GM15510 (cell line): ENCODE results near the gene CHCHD6.

Source experiments
- POLR2A ChIP-seq: IDR thresholded peaks from 3 replicates; pipeline ENCODE4 v1.6.1; 2011; ENCODE audit warnings: borderline replicate concordance; ENCODE audit not compliant: insufficient read length; ENCODE audit errors: extremely low read depth

CHCHD6 gene

DNA sequence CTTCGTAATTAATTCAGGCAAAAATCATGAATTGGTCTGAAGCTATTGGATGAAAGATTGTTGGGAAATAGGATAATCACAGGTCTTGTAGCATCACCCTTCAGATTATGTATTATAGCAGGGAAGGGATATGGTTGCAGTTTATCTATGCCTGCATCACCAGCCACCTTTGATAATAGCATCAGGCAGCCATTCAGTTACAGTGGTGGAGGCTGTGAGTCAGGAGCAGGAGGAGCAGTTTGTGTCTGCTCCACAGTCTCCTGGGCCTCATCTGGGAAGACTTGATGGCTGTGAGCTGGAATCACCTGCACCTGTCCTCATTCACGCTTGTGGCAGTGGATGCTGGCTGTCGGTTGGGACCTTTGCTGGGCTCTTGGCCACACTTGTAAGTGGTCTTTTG is 174.6 kb downstream of the CHCHD6 start:
- no peak for TF ChIP-seq POLR2A

DNA sequence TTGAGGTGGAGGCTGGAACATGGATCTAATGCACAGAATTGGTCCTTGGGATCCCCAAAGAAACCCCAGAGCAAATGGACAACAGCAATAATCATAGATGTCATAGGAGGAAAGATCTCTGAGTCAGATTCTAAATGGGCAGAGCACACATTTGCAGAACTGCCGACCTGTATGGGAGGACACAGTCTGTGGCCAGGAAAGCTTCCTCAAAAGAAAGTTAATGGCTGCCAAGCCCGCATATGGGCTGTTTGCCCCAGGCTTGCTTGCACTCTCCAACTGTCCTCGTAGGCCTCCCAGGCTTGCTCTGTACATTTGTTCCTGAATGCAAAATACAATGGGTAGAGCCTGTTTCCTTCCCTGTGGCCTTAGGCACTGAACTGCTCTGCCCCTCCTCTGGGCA is 176.9 kb downstream of the CHCHD6 start:
- no peak for TF ChIP-seq POLR2A

DNA sequence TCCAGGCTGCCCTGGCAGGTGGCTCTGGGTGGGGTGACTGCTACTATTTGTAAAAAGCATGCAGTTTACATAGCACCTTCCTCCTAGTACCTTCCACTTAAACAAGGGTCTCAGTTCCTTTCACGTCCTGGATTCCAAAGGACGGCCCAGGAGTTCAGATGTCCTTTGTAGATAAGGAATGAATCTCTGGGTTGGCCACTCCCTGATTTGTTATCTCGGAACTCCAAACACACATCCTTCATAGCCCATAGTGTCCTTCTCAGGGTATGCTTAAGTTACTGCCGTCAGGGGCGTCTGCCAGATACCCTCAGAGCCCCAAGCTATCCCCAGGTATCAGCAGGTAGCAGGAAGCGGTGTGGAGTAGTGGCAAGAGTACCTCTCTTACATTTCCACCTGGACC is 177.8 kb downstream of the CHCHD6 start:
- no peak for TF ChIP-seq POLR2A

DNA sequence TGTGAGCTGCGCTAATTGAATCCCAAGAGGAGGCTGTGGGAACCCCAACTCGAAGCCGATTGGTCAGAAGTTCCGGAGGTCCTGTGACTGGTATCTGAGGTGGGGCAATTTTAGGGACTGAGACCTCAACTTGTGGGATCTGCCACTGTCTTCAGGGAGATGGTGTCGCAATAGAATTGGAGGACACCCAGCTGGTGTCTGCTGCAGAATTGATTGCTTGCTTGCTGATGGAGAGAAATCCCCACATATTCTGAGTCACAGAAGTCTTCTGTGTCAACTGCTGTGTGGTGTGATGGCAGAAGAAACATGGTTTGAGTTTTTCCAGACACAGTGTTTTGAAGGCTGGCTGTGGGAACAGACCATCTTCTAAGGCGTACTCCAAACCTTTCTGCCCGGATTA is 179.2 kb downstream of the CHCHD6 start:
- no peak for TF ChIP-seq POLR2A

DNA sequence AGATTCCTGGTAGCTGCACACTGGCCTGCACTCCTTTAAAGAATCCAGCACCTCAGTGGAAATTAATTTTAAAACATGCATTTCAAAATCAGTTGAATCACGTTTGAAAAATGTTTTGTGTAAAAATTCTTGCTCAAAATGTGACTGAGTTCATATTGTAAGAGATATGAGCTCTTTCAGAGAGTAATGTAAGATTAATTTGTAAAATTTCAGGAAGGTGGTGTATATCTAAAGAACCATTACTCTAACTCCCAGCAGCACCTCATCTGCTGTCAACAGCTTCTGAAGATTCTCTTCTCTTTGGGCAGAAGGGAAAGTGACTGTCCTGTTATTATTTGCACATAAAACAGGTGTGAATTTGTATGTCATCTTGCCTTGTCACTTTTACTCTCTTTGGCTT is 181.4 kb downstream of the CHCHD6 start:
- no peak for TF ChIP-seq POLR2A

DNA sequence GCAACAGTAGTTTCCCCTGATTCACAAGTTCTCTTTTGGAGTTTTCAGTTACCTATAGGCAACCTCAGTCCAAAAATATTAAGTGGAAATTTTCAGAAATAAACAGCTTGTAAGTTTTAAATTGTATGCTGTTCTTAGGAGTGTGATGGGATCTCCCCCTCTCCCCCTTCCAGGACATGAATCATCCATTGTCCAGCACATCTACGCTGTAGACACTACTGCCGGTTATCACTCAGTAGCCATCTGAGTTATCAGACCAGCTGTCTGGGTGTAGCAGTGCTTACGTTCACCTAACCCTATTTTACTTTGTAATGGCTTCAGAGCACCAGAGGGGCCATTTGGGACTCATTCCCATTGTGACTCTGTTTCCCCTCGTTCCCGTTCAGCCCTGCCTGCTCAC is 182.2 kb downstream of the CHCHD6 start:
- no peak for TF ChIP-seq POLR2A

DNA sequence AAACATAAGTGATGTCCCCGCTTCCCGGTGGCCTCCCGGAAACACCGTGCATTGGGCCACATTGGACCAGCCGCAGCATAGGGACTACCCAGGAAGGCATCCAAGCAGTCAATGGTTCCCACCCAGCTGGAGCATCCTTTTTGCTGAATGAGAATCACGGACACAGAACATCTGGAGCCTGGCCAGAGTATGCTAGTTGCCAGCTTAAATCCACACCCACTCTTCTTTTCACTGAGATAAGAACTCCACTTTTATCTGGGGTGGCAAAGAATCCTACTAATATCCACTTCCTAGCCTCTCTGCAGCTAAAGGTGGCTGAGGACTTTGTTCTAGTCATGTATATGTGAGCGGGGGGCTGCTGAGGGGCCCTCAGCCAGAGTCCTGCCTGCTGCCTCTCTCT is 183.6 kb downstream of the CHCHD6 start:
- no peak for TF ChIP-seq POLR2A

DNA sequence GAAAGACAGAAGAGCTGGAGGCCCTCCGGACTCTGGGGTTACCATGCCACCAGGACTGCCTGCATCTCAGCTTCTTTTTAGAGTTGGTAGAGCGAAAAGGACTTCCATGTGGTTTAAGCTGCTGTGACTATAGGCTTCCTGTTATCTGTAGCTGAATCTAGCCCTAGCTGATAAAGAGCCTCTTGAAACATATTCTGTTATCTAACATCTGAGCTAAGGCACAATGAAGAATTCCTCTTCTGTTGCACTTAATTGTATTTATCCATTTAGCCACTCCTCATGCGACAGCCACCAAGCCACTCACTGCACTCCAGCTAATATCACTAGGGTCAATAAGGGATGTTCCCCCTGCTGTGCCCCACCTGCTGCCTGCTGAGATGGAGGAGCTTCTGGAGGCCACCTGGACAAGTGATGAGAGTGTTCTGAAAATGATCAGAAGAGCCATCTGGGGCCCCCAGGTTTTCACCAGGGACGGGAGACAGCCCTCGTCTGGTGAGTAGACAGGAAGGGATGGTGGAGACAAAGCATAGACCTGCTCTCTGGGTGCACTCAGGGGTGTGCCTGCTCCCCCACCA is 184.2 kb downstream of the CHCHD6 start:
- TF ChIP-seq POLR2A: no peak

DNA sequence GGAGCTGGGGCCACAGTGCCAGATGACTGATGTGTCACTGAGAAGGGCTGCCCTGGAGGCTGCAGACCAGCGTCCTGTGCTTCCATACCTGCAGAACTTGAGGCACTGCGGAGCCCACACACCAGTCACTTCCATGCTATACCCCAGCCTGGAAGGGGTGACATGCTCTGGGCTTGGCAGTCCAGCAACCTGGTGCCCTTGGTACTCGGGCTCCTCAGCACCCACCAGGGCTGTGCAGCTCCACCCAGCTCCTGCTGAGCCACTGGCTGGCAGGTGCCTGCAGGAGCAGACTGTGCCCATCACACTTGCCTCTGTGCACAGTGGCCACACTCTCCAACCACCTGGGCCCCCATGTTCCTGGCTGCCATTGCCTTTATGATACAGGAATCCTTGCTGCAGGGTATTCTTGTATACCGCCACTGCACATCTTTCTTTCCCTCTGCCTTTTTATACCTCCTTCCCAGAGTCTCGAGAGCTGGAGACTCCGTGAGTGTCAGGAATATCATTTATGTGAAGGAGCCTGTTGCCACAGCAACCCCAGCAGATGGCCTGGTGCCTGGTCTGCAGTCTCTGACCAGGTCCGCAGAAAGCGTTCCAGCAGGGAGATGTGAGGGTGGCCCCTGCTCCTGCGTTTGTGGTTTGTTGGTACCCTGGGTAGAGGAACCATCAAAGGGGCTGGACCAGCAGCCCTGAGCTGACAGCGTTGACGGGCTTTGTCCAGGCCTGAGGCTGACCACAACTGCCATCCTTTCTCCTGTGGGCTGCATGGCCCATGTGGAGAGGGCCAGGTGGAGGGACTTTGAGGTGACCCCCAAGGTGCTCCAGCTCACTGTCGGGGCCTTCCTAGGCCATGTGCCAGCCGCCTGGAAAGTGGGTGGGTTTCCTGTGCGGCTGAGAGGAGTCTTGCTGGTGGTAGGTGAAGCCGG is 185.5 kb downstream of the CHCHD6 start:
- TF ChIP-seq POLR2A: no peak

DNA sequence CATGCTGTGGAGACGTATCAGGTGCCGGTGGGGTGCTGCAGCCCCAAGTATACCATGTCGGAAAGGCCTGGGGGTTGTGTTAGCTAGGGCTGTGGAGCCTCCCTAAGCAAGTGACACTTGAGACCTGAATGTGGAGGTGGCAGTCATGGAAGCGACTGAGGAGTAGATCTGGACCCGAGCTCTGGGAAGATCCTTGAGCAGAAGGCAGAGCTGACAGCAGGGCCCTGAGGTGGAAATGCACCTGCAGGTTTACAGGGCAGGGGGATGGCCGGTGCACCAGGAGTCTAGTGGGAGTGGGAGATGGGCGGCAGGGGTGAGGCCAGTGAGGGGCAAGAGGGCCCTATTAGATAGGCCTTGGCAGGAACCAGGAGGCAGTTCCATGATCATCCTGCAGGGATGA is 187.1 kb downstream of the CHCHD6 start:
- no peak for TF ChIP-seq POLR2A

DNA sequence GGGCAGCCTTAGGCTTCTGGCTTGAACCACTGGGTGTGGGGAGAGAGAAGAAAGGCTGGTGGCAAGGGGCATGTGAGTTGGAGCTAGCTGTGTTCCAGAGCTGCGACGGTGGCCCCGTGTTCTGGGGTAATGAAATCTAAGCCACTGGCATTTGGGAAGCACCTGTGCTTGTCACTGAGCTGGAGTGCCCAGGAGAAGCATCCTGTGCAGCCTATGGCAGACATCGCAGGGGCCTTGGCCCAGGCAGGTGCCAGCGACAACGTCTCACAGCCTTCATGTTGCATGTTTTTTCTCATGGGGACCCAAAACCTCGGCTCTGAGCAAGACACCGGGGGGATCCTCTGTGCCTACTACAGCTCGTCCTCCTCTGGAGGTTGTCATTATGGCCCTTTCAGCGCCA is 187.8 kb downstream of the CHCHD6 start:
- TF ChIP-seq POLR2A: no peak

DNA sequence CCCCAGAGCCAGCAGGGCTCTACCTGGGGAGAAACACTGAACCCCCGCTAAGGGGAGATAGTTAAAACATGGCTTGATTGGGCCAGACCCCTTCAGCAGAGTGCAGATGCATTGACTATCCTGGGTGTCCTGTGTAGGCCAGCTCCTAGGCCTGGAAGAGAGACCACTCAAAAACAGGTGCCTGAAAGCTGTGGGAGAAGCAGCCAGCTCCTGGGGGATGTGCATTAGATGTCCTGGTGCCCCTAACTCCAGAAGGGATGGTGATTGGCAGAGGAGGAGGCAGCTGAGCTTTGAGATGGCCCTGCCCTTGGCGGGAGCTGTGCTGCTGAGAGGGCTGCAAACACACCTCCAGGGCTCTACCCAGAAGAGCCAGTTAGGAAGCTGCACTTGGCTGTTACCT is 189.6 kb downstream of the CHCHD6 start:
- no peak for TF ChIP-seq POLR2A

DNA sequence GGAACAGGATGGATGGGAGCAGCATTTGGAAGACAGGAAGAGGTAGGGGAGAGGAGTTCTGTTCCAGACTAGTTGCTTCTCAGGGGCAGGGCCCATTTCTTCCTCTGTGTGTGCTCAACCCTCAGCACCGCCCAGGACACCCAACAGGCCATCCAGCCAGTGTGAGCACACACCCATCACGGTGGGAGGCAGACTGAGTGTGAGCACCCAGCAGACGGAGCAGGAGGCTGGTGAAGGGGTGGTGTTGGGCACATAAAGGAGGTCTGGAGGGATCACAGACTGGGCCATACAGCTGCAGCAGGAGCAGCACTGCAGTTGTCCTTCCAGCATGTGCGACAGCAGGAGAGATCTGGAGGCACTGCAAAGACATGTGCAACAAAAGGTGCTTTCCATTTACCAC is 190.4 kb downstream of the CHCHD6 start:
- TF ChIP-seq POLR2A: no peak

DNA sequence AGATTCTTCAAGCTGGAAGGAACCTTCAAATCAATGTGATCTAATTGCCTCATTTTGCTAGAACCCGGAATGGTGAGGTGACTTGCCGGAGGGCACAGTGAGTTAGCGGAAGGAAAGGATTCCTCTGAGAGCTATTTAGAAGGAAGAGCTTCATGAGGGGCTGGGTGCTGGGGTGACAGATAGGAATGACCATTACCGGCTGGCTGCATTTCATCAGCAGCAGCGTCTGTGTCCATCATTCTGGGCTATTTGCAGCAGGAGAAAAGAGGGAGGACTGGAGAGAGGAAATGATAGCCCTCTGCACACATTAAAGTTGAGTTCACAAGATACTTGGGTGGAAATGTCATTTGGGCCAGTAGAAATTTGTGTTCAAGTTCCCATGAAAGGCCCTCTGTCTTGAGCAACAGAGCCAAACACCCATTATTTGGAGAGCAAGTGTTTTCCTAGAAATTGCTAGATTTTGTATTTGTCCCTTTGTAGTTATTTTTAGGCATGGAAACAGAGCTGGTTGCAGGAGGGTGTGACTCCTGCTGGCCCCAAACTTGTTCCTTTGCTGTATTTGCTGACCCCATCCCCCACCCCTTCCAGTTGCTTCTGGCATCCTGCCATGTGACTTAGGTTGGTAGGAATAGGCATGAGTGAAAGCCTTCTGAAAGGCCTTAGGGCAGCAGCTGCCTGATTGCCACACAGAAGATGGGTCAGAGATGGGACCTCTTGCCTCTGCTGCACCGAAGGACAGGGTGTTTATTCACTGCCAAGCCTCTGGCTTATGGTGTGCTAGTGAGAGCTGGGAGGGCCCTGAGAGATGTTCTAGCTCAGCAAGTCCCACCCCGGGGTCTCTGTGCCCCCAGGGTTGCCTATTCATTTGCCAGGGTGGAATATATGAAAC is 191.4 kb downstream of the CHCHD6 start:
- no peak for TF ChIP-seq POLR2A

DNA sequence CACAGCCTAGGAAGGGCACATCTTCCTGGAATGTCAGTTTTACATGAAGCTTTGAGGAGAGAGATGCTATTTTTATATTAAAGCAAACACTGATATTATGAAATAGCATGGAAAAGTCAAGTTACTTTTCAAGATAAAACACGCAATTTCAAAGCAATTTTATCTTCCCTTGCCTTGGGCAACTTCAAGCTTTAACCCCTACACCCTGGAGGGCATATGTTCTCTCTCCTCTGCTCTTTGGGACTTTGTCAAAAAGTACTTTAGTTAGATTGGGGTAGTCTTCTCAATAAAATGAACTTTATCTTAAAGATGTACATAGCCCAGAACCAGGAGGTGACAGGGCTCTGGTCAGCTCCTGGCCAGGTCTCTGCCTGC is 192.0 kb downstream of the CHCHD6 start:
- TF ChIP-seq POLR2A: no peak
